ENCODE data around the gene C10orf67.

DNA sequence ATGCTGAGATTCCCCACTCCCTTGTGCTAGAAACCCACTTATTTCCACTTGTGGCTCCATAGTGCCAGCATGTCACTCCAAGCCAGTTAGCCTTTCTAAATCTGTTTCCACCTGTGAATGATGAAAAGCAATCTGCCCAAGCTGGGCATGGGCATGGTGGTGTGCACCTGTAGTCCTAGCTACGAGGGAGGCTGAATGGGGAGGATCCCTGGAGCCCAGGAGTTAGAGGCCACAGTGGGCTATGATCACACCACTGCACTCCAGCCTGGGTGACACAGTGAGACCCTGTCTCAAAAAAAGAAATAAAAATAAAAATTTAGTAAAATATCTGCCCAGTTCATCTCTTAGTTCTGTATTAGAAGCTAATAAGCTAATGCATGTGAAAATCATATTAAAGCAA, 157.4 kb downstream of the C10orf67 start:
- no peak for TF ChIP-seq POLR2A (IDR thresholded peaks at IDR 0.05)
- TF ChIP-seq, protein P1, sequence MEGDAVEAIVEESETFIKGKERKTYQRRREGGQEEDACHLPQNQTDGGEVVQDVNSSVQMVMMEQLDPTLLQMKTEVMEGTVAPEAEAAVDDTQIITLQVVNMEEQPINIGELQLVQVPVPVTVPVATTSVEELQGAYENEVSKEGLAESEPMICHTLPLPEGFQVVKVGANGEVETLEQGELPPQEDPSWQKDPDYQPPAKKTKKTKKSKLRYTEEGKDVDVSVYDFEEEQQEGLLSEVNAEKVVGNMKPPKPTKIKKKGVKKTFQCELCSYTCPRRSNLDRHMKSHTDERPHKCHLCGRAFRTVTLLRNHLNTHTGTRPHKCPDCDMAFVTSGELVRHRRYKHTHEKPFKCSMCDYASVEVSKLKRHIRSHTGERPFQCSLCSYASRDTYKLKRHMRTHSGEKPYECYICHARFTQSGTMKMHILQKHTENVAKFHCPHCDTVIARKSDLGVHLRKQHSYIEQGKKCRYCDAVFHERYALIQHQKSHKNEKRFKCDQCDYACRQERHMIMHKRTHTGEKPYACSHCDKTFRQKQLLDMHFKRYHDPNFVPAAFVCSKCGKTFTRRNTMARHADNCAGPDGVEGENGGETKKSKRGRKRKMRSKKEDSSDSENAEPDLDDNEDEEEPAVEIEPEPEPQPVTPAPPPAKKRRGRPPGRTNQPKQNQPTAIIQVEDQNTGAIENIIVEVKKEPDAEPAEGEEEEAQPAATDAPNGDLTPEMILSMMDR (IDR thresholded peaks at IDR 0.05), result no peak
